A549 treated with RU486 at 1 μM for 4 hours (cell line): ENCODE data around the gene SIRT2. TPM values are rescaled to one million over a fixed set of nuclear protein-coding genes. Genes with fewer than 3 reads are reported as not detected.

ENCODE experiments used
- total RNA-seq: library from RNA; stranded (reverse); fragments of 200-300 nt; extraction: Qiagen RNA extraction; gene quantifications from 5 replicates; pipeline ENCODE4 v1.2.3, GENCODE V29; 2022; ENCODE audit warnings: low read depth

The SIRT2 gene
- 30.9 to 39.0 TPM (median 35.8 TPM) in 5 replicates for total RNA-seq

DNA sequence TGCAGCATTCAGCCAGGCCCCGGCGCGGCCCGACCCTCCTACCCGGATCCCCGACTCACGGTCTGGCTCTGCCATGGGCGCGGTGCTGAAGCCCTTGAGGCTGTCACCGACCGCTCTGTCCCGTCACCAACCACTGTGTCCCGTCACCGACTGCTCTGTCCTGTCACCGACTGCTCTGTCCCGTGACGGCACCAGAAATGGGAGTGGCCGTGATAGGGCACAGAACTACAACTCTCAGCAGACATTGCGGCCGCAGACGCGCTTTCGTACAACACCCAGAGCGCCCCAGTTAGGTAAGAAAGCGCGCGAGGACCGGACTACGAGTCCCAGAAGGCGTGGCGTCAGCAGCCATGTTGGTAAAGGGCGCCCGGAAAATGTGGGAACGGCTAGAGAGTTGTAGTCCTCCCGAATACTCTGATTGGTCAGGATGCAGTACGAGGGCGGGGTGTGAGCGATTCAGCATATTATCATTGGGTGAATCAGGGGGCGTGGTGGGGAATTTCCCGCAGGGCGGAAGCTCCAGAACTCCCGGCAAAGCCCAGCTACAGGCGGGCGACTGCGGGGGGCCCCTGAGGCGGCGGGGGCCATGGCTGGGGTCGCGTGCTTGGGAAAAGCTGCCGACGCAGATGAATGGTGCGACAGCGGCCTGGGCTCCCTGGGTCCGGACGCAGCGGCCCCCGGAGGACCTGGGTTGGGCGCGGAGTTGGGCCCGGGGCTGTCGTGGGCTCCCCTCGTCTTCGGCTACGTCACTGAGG lies at the start of gene SIRT2, which contains the start of gene NFKBIB:
TSS of gene SIRT2 (minus strand) at position 172 of the 755 bp plus-strand sequence. CDS start at position 75, 97 bp downstream.
TSS of gene NFKBIB (plus strand) at position 523 of the 755 bp plus-strand sequence. CDS start at position 587, 64 bp downstream.

DNA sequence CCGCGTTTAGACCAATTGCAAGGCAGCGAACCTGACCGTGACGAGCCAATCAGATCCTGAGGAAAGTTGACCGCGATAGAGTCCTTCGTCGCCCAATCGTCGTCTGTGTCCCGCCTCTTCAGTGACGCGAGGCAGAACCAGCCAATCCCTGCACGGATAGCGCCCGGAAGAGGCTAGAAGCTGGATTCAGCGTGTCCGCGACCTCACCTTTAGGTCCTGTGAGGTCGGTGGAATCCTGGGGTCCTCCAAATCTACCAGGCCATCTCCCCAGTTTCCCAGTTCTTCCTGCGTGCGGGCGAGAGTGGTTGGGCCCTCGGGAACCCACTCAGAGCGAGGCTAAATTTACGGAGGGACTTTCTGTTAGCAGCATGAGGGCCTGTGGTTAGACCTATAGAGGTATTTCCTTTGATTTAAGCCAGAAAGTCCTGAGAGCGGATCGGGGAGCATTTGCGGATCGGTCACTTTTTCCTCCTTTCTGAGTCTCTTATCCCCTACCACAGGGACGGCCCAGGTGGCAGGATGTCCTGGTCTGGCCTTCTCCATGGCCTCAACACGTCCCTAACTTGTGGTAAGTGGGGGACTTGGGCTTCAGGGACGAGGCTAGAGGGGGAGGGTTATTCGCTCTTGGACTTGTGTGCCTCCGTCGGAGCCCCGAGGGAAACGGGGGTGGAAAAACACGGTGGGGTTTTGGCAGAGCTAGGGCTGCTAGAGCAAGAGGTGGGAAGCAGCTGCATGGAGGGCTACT lies 31.5 kb upstream of the SIRT2 start, which contains the start of gene MRPS12:
TSS of gene MRPS12 (plus strand) at position 169 of the 745 bp plus-strand sequence. CDS start at position 520, 351 bp downstream.

DNA sequence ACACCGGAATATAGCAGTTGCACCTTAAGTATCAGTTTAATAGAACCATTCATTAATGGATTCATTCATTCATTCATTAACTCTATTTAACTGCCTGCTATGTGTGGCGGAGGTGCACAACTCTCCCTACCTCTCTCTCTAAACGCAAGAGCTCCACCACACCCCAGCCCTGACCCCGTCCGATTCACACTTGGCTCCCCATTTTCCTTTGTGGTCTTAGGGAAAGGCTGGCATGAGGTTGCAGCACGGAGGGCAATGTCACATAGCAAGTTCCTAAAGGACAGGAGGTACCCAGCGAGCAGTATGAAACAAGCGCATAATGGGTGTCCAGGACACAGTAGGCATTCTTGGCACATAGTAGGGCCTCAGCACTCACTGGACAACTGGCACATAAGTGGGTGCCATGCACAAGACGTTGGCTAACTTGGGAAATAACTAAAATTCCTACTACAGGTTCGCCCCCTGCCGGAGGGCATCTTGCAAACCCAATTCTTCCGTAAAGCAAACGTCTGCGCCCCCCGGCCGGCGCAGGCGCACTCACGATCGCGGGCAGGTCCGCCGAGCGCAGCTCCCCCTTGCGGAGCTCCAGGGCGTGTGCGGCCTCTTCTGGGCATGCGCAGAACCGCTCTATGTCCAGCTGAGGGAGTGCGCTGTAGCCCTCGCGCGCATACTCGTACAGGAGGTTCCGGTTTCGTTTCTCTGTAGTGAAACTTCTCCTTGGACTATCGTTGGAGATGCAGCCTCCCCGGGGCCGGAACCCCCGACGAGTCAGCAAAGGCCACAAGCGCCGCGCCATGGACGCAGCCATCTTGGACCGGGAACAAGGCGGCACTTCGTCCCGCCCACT lies 30.7 kb upstream of the SIRT2 start, which contains the start of gene SARS2:
TSS of gene SARS2 (minus strand) at position 835 of the 847 bp plus-strand sequence. CDS start at position 808, 27 bp downstream.

GRCh38 chr19:38877781-38878574 lies 21.4 kb downstream of the SIRT2 start, which contains the start of gene RINL:
Gene RINL (minus strand): TSS chr19:38878275. CDS start chr19:38876742, 1,533 bp downstream.

DNA sequence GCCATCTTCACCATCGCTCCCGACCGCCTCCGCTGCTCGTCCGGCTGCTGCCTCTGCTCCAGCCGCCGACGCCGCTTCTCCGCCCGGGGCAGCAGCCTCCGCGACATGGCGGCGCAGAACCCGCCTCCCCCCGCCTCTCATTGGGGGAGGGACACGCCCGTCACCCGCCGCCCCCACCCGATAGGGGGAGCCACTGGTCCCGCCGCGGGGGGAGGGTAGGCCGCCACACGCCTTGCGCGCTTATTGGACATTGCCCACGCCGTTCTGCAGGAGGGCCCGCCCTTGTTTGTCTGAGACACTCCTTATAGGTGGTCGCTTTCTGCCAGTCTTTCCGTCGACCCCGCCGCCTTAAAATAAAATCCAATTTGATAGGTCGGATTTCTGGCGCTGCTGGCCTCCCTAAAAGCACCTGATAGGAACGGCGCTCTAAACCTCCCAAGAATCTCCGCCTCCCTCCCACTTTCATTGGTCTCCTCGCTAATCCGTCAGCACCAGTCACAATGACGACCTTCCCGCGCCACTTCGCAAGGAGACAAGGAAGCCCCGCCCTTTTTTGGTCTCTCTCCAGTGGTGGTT lies 49.5 kb downstream of the SIRT2 start, which contains the start of gene HNRNPL:
TSS of gene HNRNPL (minus strand) at position 127 of the 576 bp plus-strand sequence. CDS start at position 107, 20 bp downstream.

Other genes with a start within 250 kb of the SIRT2 start
- 3.6 to 6.5 TPM (median 5.9 TPM) in 5 replicates for gene CAPN12, start 155.1 kb downstream of the SIRT2 start, total RNA-seq
- 0.82 to 1.0 TPM in 2 of 5 replicates, not detected in the others for gene LGALS7, start 126.1 kb downstream of the SIRT2 start, total RNA-seq
- gene LGALS7B, start 110.4 kb downstream of the SIRT2 start, total RNA-seq, result 0.34 TPM in 1 of 5 replicates, not detected in the others
- 0.30 to 1.8 TPM (median 0.78 TPM) in 5 replicates for gene LGALS4, start 86.7 kb downstream of the SIRT2 start, total RNA-seq
- 322 to 420 TPM (median 344 TPM) in 5 replicates for gene ECH1, start 67.8 kb downstream of the SIRT2 start, total RNA-seq
- gene HNRNPL, start 49.6 kb downstream of the SIRT2 start, total RNA-seq, result 346 to 375 TPM (median 352 TPM) in 5 replicates
- gene RINL, start 21.3 kb downstream of the SIRT2 start, total RNA-seq, result 1.8 to 4.3 TPM (median 2.4 TPM) in 5 replicates
- 64.6 to 117 TPM (median 111 TPM) in 5 replicates for gene NFKBIB, start 351 bp upstream of the SIRT2 start, total RNA-seq
- gene CCER2, start 12.6 kb upstream of the SIRT2 start, total RNA-seq, result 0.60 to 1.0 TPM (median 0.77 TPM) in 5 replicates
- gene SARS2, start 31.1 kb upstream of the SIRT2 start, total RNA-seq, result 47.0 to 60.3 TPM (median 55.3 TPM) in 5 replicates
- gene MRPS12, start 31.3 kb upstream of the SIRT2 start, total RNA-seq, result 197 to 307 TPM (median 299 TPM) in 5 replicates
- 63.6 to 91.5 TPM (median 81.3 TPM) in 5 replicates for gene FBXO17, start 76.1 kb upstream of the SIRT2 start, total RNA-seq
- gene FBXO27, start 132.9 kb upstream of the SIRT2 start, total RNA-seq, result 3.5 to 7.1 TPM (median 4.6 TPM) in 5 replicates
- 0.14 to 0.24 TPM (median 0.17 TPM) in 4 of 5 replicates, not detected in the other for gene ACP7, start 184.8 kb upstream of the SIRT2 start, total RNA-seq
- gene PAK4, start 226.2 kb upstream of the SIRT2 start, total RNA-seq, result 84.6 to 124 TPM (median 114 TPM) in 5 replicates